T-helper 1 cell treated with Interleukin-12 subunit alpha and Interleukin-12 subunit beta and Interleukin-4 antibody, amounts not matched to agents 30 μg/mL and 1 μg/mL, for 36 hours (primary cell): ENCODE results near the gene HAVCR1.
"Not testable (repeated sequence)": the region's sequence is repeated elsewhere in the genome, so short reads cannot be mapped to it uniquely, and the experiment has no call there.

ENCODE experiments used
- H3K27ac Mint-ChIP-seq: one replicate; pipeline ENCODE4 v1.8.0; 2021; ENCODE audit warnings: mild to moderate bottlenecking, mixed read lengths
- H3K27me3 Mint-ChIP-seq: one replicate; pipeline ENCODE4 v1.8.0; 2021; ENCODE audit warnings: low read depth, mixed read lengths
- H3K36me3 Mint-ChIP-seq: one replicate; pipeline ENCODE4 v1.8.0; 2021; ENCODE audit warnings: low read depth, mixed read lengths
- H3K4me1 Mint-ChIP-seq: one replicate; pipeline ENCODE4 v1.8.0; 2021; ENCODE audit warnings: low read depth, mixed read lengths
- H3K4me3 Mint-ChIP-seq: one replicate; pipeline ENCODE4 v1.8.0; 2021; ENCODE audit warnings: mild to moderate bottlenecking, moderate library complexity, mixed read lengths
- H3K9me3 Mint-ChIP-seq: one replicate; pipeline ENCODE4 v1.8.0; 2021; ENCODE audit warnings: mixed read lengths

Gene HAVCR1

DNA sequence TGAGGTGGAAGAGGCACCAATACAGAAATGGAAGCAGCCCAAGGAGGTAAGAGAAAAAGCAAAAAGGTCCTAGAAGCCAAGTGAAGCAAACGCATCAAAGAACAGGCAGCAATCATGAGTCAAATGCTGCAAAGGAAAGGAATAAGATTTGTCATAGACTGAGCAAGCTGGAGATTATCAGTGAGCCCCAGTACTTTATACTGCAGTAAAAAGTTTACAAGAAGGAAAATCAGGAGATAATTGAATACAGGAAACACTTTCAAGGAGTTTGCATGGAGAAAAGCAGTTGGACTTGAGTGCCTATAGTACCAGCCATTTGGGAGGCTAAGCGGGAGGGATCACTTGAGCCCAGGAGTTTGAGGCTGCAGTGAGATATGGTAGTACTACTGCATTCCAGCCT, 7.2 kb upstream of the HAVCR1 start:
- Mint-ChIP-seq H3K4me1 (peaks cover 14% of the 10 kb centered on the region), H3K9me3 (no peaks in the 10 kb centered on the region), H3K36me3 (peaks cover 19% of the 10 kb centered on the region), H3K27me3 (no peaks in the 10 kb centered on the region), H3K27ac (peak overlapping the region; percentile 4), H3K4me3 (no peak overlapping the region)

DNA sequence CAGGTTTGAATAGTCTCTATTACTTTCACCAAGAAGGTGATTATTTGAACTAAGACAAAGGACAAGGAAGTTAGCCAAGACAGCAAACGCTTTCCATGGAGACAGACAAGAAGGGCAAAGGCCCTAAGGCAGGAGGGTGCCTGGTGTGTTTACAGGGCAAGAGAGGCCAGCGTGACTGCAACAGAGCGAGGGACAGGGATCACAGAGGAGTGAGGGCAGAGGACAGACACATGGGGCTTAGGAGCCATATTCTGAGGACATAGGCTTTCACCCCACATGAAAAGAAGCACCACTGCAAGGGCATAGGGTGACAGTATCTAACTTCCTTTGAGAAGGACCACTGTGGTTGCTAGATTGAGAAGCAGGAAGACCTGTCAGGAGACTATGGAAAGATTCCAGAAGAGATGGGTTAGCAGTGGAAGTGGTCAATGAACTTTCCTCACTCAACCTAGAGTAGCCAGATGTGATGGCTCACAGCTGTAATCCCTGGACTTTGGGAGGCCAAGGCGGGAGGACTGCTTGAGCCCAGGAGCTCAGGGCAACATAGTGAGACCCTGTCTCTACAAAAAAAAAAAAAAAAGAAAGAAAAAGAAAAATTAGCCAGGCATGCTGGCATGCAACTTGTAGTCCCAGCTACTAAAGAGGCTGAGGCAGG, 5.0 kb upstream of the HAVCR1 start:
- no peak overlapping the region for H3K27ac Mint-ChIP-seq
- H3K36me3 Mint-ChIP-seq: peaks cover 22% of the 10 kb centered on the region

DNA sequence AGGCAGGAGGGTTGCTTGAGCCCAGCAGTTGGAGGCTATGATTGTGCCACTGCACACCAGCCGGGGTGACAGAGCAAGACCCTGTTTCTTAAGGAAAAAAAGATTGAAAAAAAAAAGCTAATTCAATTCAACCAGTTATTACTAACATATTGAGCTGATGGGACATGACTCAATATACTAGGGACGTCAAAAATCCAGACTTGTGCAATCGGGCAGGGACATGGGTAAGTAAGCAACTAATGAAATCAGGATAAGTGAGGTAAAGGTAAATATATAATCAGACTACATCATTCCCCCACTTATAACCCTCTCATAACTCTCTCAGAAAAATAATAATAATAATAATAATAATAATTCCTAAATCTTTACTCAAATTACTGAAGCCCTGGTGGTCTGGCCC, 975 bp upstream of the HAVCR1 start:
- Mint-ChIP-seq H3K27ac (no peak overlapping the region), H3K4me3 (no peak overlapping the region), H3K9me3 (no peaks in the 10 kb centered on the region), H3K4me1 (peaks cover 5% of the 10 kb centered on the region), H3K36me3 (peaks cover 24% of the 10 kb centered on the region), H3K27me3 (no peaks in the 10 kb centered on the region)

More for the DNA sequence above, 5.0 kb upstream of the HAVCR1 start:
- no peak overlapping the region for H3K4me3 Mint-ChIP-seq
- no peaks in the 10 kb centered on the region for H3K27me3 Mint-ChIP-seq
- peaks cover 13% of the 10 kb centered on the region for H3K4me1 Mint-ChIP-seq
- no peaks in the 10 kb centered on the region for H3K9me3 Mint-ChIP-seq

DNA sequence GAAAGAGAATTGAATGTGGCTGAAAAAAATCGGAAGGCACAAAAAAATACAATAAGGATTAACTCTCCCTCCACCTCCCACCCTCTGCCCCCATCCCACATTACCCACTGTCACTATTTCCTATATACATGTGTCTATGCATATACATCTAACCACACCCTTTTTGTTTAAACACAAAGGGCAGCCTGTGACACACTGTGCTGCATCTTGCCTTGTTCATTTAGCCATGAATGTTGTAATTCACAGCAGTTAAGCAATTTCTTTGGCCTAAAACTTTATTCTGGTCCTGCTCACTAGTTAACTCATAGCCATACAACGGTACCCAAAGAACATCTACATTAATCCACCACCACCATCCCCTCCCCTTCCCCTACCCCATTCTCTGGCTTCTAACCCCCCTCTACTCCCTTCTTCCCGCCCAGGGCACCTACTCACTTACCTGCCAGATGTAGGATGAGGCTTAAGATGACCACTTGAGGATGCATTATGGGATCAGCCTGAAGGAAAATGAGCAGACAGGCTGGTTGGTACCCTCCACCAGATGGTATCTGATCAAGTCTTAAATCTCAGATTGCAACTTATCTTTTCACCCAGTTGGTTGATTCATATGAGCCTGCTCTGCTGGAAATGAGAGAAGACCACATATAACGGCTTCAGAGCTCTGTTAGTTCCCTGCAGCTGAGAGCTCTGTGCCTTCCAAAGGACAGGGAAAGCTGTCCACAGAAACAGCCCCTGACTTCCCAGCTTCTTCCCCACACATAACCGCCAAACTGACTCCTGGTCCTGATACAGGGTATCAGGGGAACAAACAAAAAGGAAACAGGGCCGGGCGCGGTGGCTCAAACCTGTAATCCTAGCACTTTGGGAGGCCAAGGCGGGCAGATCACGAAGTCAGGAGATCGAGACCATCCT, 1.2 kb downstream of the HAVCR1 start:
- Mint-ChIP-seq H3K27me3 (no peaks in the 10 kb centered on the region), H3K36me3 (peaks cover 18% of the 10 kb centered on the region), H3K9me3 (no peaks in the 10 kb centered on the region), H3K27ac (no peak overlapping the region), H3K4me1 (peaks cover 5% of the 10 kb centered on the region), H3K4me3 (no peak overlapping the region)

DNA sequence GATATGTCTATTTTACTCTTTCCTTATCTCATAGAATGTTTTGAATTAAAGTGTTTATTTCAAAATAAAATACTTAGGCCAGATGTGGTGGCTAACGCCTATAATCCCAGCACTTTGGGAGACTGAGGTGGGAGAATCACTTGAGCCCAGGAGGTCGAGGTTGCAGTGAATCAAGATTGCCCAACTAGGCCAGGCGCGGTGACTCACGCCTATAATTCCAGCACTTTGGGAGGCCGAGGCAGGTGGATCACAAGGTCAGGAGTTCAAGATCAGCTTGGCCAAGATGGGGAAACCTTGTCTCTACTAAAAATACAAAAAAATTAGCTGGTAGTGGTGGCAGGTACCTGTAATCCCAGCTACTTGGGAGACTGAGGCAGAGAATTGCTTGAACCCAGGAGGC, 2.1 kb downstream of the HAVCR1 start:
- not testable (repeated sequence) for H3K4me1 Mint-ChIP-seq, H3K4me3 Mint-ChIP-seq, H3K27me3 Mint-ChIP-seq, H3K9me3 Mint-ChIP-seq, H3K27ac Mint-ChIP-seq
- peaks cover 23% of the 10 kb centered on the region for H3K36me3 Mint-ChIP-seq

DNA sequence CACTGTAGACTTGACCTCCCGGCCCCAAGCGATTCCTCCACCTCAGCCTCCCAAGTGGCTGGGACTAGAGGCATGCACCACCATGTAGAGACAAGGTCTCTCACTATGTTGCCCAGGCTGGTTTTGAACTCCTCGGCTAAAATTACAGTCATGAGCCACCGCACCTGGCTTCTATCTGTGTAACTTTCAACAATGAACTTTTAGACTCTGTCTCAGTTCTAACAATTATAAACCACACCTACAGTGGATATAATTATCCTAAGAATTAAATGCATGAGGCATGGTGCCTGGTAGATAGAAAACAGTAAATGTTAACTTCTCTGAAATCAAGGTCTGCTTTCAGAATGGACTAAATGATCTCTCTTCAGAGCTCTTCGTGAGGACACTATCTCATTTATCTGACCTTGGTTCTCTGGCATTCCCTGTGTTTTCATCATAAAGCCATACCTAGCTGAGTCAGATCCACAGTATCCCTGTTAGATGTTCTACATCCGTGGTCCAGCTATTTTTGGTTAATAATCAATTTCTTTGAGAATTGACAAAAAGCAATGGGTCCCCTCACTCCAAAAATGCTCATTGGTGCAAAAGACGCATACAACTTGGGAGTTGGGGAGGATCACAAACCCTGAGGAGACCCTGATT, 7.2 kb downstream of the HAVCR1 start:
- H3K4me1 Mint-ChIP-seq: peaks cover 25% of the 10 kb centered on the region
- peaks cover 52% of the 10 kb centered on the region for H3K36me3 Mint-ChIP-seq
- peak overlapping the region; percentile 66 for H3K27ac Mint-ChIP-seq
- H3K9me3 Mint-ChIP-seq: no peaks in the 10 kb centered on the region
- no peak overlapping the region for H3K4me3 Mint-ChIP-seq
- H3K27me3 Mint-ChIP-seq: no peaks in the 10 kb centered on the region

DNA sequence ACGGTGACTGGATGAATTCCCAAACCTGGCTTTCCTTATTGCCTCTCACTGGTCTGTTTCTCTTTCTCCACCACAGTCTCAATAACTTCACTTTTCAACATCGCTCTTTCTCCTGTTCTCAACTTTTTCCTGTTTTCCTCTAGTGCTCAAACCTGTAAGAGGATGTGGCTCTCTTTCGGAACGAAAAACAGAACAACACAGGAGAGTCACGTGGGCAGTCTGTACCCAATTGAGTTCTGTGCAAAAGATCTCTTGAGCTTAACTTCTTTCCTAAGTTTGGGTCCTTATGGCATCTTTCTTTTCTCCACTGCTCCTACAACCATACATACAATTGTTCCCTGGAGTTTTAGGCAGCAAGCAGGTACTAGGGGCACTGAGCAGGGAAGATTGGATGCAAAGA, 8.9 kb downstream of the HAVCR1 start:
- H3K27ac Mint-ChIP-seq: peak overlapping the region; percentile 79

DNA sequence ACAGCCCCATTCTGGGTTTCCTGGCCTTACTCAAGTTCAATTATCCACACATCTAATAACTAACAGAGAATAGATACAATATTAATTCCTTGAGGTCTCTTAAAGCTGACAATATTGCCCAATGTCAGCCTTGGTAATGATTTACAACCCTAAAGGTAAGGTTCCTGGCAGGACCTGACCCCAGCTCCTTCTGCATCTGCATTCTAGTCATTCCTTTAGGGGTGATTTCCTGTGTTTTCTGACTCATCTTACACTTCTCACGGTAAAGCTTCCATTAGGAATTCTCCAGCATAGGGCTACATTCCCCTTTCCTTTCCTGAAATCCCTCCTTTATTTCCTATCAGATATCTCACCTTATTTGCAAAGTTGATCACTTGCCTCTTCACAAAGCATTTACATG, 9.3 kb downstream of the HAVCR1 start:
- peak overlapping the region; percentile 73 for H3K4me3 Mint-ChIP-seq
- no peaks in the 10 kb centered on the region for H3K9me3 Mint-ChIP-seq
- no peaks in the 10 kb centered on the region for H3K27me3 Mint-ChIP-seq
- H3K4me1 Mint-ChIP-seq: peaks cover 31% of the 10 kb centered on the region
- peaks cover 54% of the 10 kb centered on the region for H3K36me3 Mint-ChIP-seq
- H3K27ac Mint-ChIP-seq: peak overlapping the region; percentile 79

More for the DNA sequence above, 8.9 kb downstream of the HAVCR1 start:
- Mint-ChIP-seq H3K27me3 (no peaks in the 10 kb centered on the region), H3K9me3 (no peaks in the 10 kb centered on the region), H3K36me3 (peaks cover 54% of the 10 kb centered on the region), H3K4me1 (peaks cover 30% of the 10 kb centered on the region), H3K4me3 (peak overlapping the region; percentile 73)

DNA sequence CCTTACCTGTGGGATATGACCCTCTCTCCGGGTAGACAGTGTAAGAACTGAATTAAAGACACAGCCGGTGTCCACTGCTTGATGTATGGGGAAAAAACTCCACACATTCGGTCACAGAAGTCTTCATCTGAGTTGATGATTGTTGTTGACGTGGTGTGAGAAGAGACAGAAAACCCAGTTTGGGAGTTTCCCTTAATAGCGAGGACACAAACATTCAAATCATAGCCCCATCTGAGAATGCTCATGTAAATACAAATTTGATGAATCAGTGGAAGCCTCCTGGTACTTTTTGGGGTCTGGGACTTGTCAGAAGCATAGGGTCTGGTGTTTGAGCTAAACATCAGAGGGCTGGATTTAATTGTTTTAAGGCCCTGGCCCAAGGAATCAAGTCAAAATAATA, 11.0 kb downstream of the HAVCR1 start:
- H3K36me3 Mint-ChIP-seq: peaks cover 57% of the 10 kb centered on the region
- H3K27me3 Mint-ChIP-seq: no peaks in the 10 kb centered on the region
- no peaks in the 10 kb centered on the region for H3K9me3 Mint-ChIP-seq
- H3K4me3 Mint-ChIP-seq: no peak overlapping the region
- peaks cover 36% of the 10 kb centered on the region for H3K4me1 Mint-ChIP-seq
- H3K27ac Mint-ChIP-seq: no peak overlapping the region

DNA sequence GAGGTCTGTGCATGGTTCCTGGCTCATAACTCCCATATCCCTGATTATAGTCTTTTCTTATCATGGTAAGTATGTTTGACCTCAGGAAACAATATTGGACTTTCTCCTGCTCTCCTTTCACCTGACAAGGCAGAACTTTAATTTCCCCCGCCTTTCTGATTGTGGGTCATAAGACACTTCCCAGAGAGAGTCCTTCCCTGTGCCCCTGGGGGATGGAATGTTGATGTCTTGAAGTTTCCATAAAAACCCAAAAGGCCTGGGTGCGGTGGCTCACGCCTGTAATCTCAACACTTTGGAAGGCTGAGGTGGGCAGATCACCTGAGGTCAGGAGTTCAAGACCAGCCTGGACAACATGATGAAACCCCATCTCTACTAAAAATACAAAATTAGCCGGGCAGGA, 11.9 kb downstream of the HAVCR1 start:
- not testable (repeated sequence) for H3K27me3 Mint-ChIP-seq, H3K4me3 Mint-ChIP-seq, H3K27ac Mint-ChIP-seq, H3K9me3 Mint-ChIP-seq
- Mint-ChIP-seq H3K36me3 (peaks cover 51% of the 10 kb centered on the region), H3K4me1 (peaks cover 36% of the 10 kb centered on the region)

DNA sequence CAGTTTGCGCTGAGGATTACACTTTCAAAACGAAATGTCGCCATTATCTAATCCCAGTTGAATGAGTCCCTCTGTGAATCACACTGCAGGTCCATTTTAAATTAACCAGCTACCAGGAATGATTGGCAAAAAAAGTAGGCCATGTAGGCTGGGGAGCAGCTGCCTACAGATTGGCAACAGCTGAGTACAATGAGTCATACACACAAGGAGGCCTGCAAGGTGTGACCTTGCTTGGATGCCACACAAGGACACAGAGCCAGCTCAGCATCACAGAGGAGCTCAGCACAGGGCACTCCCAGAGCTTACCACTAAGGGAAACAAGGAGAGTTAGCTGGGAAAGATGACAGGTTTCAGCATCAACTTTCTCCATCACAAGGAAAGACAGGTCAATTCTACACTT, 12.9 kb downstream of the HAVCR1 start:
- Mint-ChIP-seq H3K27ac (peak overlapping the region; percentile 52), H3K4me3 (no peak overlapping the region), H3K4me1 (peaks cover 34% of the 10 kb centered on the region), H3K27me3 (no peaks in the 10 kb centered on the region), H3K36me3 (peaks cover 43% of the 10 kb centered on the region), H3K9me3 (no peaks in the 10 kb centered on the region)

DNA sequence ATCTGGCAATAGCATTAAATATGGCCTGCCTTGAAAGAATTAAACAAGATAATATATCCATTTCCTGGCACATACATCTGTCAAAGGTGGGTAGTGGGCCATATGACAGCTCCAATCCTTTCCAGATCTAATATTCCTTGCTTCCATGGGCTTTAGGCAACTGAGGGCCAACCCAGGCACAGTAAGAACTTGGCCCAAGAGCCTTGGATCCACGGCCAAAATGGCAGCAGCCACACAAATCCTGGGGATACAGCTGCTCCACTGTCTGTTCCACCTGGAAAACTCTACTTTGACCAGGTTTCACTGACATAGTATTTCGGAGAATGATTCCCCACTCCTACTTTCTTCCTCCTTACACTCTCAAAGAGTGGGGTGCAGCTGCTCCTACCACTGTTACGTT, 13.3 kb downstream of the HAVCR1 start:
- Mint-ChIP-seq H3K27ac (no peak overlapping the region), H3K4me1 (peaks cover 30% of the 10 kb centered on the region), H3K27me3 (no peaks in the 10 kb centered on the region), H3K36me3 (peaks cover 39% of the 10 kb centered on the region), H3K4me3 (no peak overlapping the region), H3K9me3 (no peaks in the 10 kb centered on the region)

DNA sequence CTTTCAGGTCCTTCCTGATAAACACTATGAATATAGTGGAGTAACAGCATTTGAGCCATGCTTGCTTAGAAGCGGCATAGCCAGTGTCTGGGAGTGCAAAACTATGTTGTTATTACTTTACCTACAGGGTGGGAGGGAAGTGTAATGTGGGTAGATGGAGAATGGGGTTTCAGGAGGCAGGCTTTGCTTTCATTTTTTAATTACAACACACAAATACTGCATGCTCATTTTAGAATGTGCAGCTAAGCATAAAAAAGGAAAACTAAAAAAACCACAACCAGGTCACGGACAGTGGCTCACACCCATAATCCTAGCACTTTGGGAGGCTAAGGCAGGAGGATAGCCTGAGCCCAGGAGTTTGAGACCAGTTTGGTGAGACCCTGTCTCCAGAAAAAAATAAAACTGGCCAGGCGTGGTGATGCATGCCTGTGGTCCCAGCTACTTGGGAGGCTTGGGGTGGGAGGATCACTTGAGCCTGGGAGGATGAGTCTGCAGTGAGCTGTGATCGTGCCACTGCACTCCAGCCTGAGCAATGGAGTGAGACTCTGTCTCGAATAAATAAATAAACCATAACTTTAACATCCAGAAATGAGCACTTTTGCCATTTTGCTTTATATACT, 20.2 kb downstream of the HAVCR1 start:
- peaks cover 24% of the 10 kb centered on the region for H3K4me1 Mint-ChIP-seq
- H3K4me3 Mint-ChIP-seq: no peak overlapping the region
- no peaks in the 10 kb centered on the region for H3K27me3 Mint-ChIP-seq
- peak overlapping the region; percentile 35 for H3K27ac Mint-ChIP-seq
- H3K36me3 Mint-ChIP-seq: peaks cover 26% of the 10 kb centered on the region
- H3K9me3 Mint-ChIP-seq: no peaks in the 10 kb centered on the region
